NCI-H1417 (cell line): ENCODE results near the gene PPFIA4.

Source experiments
- DNase-seq, 3 experiments: peaks; one replicate each; lab custom pipeline; 2025; lab: John Stamatoyannopoulos, UW

Gene PPFIA4

GRCh38 chr1:203082571-203083462 lies 56.5 kb downstream of the PPFIA4 start:
- no peak for DNase-seq

GRCh38 chr1:203083463-203083921 lies 57.2 kb downstream of the PPFIA4 start:
- DNase-seq, result no peak

DNA sequence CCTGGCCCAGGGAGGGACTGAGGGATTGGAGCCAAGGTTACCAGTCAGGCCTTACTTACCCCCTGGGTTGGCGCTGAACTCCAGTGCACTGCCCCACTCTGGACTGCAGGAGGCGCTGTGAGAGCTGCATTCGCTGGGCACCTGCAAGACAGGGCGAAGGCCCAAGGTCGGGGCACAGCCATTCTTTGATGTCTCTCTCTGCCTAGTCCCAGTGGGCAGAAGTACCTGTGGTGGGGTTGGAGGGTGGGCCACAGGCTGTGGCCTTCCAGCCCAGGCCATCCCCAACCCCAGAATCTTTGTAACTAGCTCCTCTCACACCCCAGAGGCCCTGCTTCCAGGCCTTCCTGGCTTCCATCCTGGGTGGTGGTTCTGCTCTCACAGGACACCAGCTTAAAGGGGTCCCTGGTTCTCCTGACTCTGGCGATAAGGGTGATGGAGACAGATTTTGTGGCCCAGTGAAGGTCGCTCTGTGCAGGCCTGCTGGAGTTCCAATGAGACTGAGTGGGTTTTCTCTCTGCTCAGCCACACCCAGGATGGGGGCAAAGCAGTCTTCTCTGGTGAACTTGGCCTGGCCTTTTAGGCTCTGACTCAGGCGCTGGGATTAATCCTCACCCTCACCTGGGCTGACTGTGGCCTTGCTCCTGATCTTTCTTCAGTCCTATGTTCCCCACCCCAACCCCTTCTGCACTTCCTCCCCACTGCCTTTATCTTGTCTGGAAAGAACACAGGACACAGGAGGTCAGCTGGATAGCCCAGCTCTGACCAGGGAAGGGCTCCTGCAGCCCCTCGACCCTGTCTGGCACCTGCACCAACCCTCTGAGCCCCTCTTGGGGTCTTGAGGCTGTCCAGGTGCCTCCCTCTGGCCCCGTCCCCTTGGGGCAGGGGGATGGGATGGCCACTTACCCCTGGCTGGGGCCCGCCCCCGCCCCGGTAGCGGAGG lies 58.6 kb downstream of the PPFIA4 start:
- peak in 1 of 3 experiments; percentile 12 for DNase-seq

- no peak for DNase-seq
Measured at GRCh38 chr1:203085528-203086406, 59.5 kb downstream of the PPFIA4 start, which contains the start of gene MYOG. Gene MYOG, minus strand, starts transcription at chr1:203086012. Its CDS starts 51 bp downstream, at chr1:203085961.

DNA sequence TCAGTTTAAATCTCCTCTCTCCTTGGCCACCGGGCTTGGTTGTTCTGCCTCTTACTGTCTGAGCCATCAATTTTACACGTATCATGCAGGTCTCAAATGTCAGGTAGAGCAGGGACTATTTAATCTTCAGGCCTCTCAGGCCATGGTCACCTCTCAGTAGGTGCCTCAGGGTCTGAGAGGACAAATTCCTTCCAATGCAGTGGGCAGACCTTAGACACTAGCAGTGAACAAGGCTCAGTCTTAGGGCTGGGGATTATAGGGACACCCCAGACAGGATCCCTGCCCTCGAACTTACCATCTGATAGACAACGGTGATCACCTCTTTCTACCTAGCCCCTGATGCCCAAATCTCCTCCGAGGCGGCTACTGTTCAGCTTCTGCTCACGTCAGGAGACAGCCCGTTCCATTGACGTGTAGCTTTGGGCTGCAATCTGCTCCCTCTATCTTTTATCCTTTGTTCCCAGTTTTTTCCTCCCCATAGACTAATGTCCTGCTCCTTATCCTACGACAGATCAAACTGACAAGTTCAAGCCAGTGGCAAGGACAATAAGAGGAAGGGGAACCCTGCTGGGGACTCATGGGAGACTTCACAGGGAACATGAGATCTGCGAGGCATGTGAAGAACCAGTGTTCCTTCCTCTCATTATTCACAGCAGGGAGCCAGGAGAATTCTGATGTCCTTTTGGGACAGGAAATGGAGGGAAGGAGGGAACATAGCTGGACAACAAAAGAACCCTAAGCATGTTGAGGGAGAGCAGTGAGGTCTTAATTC lies 60.9 kb downstream of the PPFIA4 start:
- DNase-seq, result peak in 1 of 3 experiments; percentile 7

DNA sequence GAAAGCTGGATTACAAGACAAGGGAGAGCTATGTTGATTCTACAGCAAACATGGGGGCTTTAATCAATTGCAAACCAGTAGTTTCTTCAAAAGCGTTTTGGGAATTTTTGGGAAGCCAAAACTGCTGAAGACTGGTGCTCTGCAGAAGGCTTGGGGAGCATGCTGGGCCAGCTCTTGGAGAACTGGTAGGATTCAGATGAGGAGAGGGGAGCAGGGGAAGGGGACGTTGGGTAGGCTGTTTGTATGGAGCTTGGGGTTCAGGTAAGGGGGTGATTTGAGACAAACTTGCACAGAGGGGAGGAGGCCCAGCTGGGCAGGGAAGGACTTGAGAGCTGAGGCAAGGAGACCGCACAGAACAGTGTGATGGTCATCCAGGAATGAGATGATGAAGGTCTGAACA lies 62.1 kb downstream of the PPFIA4 start:
- DNase-seq, result no peak

DNA sequence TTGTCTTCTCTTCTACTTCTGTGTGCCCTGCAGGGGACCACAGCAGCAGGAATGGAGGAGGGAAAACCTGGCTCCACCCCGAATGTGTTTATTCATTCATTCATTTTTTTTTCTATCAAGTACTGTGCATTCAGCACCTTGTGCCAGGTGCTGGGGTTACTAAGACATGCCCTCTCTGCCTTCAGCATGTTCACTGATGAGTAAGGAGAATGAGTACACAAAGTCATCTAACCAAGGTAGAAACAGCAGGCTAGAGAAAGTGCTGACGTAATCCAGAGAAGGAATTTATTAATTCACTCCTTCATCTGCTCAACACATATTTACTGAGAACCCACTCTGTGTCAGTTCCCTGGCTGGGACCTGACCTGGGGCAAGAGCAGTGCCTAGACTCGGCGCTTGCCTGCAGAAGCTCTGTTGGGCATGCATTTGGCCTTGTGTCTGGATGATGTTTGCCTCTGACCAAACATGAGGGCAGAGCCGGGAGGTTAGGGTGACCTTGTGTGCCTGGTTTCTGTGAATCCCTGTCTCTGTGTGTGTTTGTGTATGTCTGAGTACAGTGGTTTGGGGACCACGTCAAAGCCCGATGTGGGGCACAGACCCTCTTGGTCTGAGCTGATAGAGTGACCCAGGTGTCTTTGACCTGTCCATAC lies 62.8 kb downstream of the PPFIA4 start:
- no peak for DNase-seq

GRCh38 chr1:203089651-203090045 lies 63.4 kb downstream of the PPFIA4 start:
- no peak for DNase-seq

DNA sequence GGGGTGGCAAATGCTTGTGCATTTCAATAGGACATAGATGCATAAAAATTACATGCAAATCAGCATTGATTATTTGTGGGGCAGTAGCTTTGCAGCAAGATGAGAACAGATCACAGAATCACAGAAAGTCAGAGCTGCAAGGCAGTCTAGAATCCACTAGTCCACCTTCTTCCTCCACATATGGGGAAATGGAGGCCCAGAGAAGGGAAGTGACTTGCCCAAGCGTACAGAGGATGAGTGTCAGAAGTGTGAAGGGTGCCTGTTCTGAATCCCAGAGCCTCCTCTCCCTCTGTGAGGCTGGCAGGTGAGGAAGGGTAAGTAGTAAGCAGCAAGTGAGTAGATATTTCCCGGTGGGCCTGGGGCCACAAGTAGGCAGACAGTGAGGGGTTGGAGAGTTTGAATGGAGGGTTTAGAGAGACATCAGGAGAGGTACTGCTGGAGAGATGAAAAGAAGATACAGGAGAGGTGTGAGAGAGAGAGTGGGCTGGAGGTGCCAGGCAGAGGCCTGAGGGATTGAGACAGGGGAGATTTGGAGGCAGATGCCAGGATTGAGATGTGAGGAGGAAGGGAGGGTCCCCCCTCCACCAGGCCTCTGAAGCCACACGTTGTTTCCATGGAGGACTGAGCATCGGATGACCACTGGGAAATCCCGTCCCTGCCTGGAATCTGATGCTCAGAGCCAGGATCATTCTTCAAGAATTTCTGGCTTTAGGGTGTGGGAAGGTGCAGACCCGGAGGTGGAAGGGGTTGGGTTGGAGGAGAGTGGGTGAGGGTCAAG lies 64.3 kb downstream of the PPFIA4 start:
- DNase-seq, result no peak

DNA sequence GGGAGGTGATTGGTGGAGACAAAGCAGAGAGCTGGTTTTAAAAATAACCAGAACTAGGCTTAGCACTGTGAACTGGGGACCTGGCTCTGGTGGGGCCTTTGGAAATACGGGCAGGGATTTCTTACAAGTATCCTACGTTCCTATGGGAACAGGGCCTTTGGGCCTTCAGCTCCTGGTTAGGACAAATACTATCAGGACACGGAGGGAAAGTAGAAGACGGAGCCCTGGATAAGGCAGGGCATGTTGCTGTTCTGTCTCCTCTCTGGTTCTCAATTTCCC lies 64.8 kb downstream of the PPFIA4 start:
- DNase-seq, result no peak

- no peak for DNase-seq
Measured at GRCh38 chr1:203091761-203092330, 65.6 kb downstream of the PPFIA4 start.

DNA sequence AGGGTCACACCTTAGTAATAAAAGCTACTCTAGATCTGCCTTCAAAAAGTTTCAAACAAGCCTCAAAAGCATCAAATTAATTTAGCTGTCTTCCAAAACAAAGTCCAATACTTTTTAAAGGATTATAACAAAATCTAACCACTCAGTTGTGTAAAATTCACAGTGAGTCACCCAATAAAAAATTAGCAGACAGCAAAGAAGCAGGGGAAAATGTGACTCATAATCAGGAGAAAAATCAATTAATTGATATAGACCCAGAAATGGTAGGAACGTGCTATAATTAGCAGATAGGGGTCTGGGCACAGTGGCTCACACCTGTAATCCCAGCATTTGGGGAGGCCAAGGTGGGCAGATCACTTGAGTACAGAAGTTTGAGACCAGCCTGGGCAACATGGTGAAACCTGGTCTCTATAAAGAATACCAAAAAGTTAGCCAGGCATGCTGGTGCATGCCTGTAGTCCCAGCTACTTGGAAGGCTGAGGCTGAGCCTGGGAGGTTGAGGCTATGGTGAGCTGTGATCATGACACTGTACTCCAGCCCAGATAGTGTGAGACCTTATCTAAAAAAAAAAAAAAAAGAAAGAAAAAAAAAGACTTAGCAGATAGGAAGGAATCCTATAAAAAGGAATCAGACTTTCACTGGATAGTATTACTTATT lies 67.6 kb downstream of the PPFIA4 start:
- no peak for DNase-seq

GRCh38 chr1:203095061-203095690 lies 68.9 kb downstream of the PPFIA4 start:
- no peak for DNase-seq

- DNase-seq, result no peak
Measured at GRCh38 chr1:203096566-203096965, 70.3 kb downstream of the PPFIA4 start.

GRCh38 chr1:203097001-203097400 lies 70.7 kb downstream of the PPFIA4 start:
- DNase-seq, result no peak

DNA sequence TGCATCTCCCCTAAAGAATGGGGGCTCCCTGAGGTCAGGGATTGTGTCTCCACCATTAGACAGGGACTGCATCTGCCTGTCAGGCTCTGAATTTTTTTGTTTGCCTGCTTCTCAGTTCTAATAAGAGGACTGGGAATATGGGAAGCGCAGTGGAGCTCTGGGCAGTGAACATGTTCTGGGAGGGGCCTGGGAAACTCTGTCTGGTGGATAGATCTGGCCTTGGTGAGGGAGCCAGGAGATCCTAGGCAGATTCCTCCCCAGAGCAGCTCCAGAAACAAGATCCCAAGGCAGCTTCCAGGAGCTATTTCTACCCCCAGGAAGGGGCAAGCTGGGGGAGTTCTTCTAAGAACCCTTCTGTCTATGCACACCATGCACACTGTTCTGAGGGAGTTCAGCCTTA lies 72.2 kb downstream of the PPFIA4 start:
- no peak for DNase-seq

GRCh38 chr1:203098914-203099520 lies 72.7 kb downstream of the PPFIA4 start:
- no peak for DNase-seq
